H1 (cell line): ENCODE data around the gene SLC24A1. TPM values are rescaled to one million over a fixed set of nuclear protein-coding genes. Genes with fewer than 3 reads are reported as not detected.

Source experiments
- CTCF ChIA-PET: fragments of 300-600 bp; sonication (Branson Sonifier 250); formaldehyde crosslinking; loops from one replicate; lab custom pipeline; 2021; ENCODE audit not compliant: partially characterized antibody; lab: Charles Lee
- POLR2A ChIA-PET: fragments of 300-600 bp; sonication (Branson Sonifier 250); formaldehyde crosslinking; loops from one replicate; lab custom pipeline; 2021; ENCODE audit warnings: inconsistent platforms; ENCODE audit not compliant: partially characterized antibody; lab: Charles Lee
- DNase-seq, 2 experiments: peaks; one replicate each; pipeline versions ENCODE4 v3.0.0 to v3.0.0-alpha.2; 2010 to 2022; ENCODE audit warnings: low spot score in 2 of 2, low read depth in 1 of 2, mixed read lengths in 1 of 2
- FAIRE-seq: peaks from 2 replicates; lab custom pipeline; 2011; peaks lifted over from hg19 to GRCh38; lab: Jason Lieb, UNC
- H2AFZ ChIP-seq: 2 replicates; pipeline ENCODE4 v1.8.1; 2012; ENCODE audit warnings: low read length, inconsistent platforms
- H2AK5ac ChIP-seq: 2 replicates; pipeline ENCODE4 v1.6.1; 2013; ENCODE audit warnings: low read depth, low read length
- H2BK120ac ChIP-seq: replicated peaks from 2 replicates; pipeline ENCODE3; 2013; ENCODE audit warnings: low read depth, low read length, inconsistent platforms
- H2BK12ac ChIP-seq: 2 replicates; pipeline ENCODE4 v1.6.1; 2013; ENCODE audit warnings: low read depth, low read length
- H2BK15ac ChIP-seq: 2 replicates; pipeline ENCODE4 v1.6.1; 2013; ENCODE audit warnings: low read length
- H2BK20ac ChIP-seq: 2 replicates; pipeline ENCODE4 v1.6.1; 2013; ENCODE audit warnings: low read length
- H2BK5ac ChIP-seq: 2 replicates; pipeline ENCODE4 v1.6.1; 2013; ENCODE audit warnings: low read depth, low read length
- H3K14ac ChIP-seq: 2 replicates; pipeline ENCODE4 v1.6.1; 2013; ENCODE audit warnings: inconsistent platforms; ENCODE audit not compliant: insufficient read length
- H3K18ac ChIP-seq: 2 replicates; pipeline ENCODE4 v1.6.1; 2013; ENCODE audit warnings: low read length; ENCODE audit errors: extremely low read depth
- H3K23ac ChIP-seq: 2 replicates; pipeline ENCODE4 v1.6.1; 2013; ENCODE audit warnings: inconsistent platforms; ENCODE audit not compliant: insufficient read length
- H3K23me2 ChIP-seq: 2 replicates; pipeline ENCODE4 v1.6.1; 2013; ENCODE audit warnings: low read depth, low read length
- H3K27ac ChIP-seq: 2 replicates; pipeline ENCODE4 v1.6.1; 2011; ENCODE audit warnings: low read depth, low read length, inconsistent platforms
- H3K27me3 ChIP-seq, 4 experiments: replicated peaks in 1 of 4; 1 replicate in 1 of 4; 2 replicates in 3 of 4; pipeline versions ENCODE4 v1.6.1 to v1.8.1; 2011 to 2013; ENCODE audit warnings: low read length in 3 of 4, mild to moderate bottlenecking in 3 of 4, inconsistent platforms in 2 of 4, mixed read lengths in 2 of 4, moderate library complexity in 1 of 4; ENCODE audit not compliant: control insufficient read depth in 3 of 4, insufficient read depth in 3 of 4; ENCODE audit errors: extremely low read depth in 1 of 4
- H3K36me3 ChIP-seq, 4 experiments: 2 replicates each; pipeline versions ENCODE4 v1.6.1 to v1.8.1; 2011 to 2013; ENCODE audit warnings: mild to moderate bottlenecking in 4 of 4, low read length in 3 of 4, moderate library complexity in 2 of 4, control low read depth in 1 of 4, inconsistent platforms in 1 of 4; ENCODE audit not compliant: insufficient read depth in 4 of 4, control insufficient read depth in 2 of 4
- H3K4ac ChIP-seq: replicated peaks from 2 replicates; pipeline ENCODE3; 2013; ENCODE audit warnings: low read length, low read depth, mixed read lengths, inconsistent platforms; ENCODE audit not compliant: insufficient read length
- H3K4me1 ChIP-seq, 4 experiments: replicated peaks in 1 of 4; 1 replicate in 1 of 4; 2 replicates in 3 of 4; pipeline versions ENCODE4 v1.6.1 to v1.8.1; 2011 to 2013; ENCODE audit warnings: low read length in 3 of 4, inconsistent platforms in 2 of 4, mixed read lengths in 1 of 4; ENCODE audit not compliant: insufficient read depth in 4 of 4, control insufficient read depth in 3 of 4
- H3K4me2 ChIP-seq, 2 experiments: 2 replicates each; pipeline versions ENCODE4 v1.6.1 to v1.8.1; 2011 to 2013; ENCODE audit warnings: low read depth in 2 of 2, low read length in 2 of 2, control low read depth in 1 of 2, inconsistent platforms in 1 of 2, mild to moderate bottlenecking in 1 of 2; ENCODE audit not compliant: insufficient read depth in 1 of 2
- H3K4me3 ChIP-seq, 4 experiments: fragments of 200-600, 300-600 bp in 1 of 4; sonication (generic), shearing (Covaris generic), sonication (Bioruptor Twin) in 1 of 4; 2 replicates each; pipeline versions ENCODE4 v1.5.1 to v1.8.1; 2011 to 2016; ENCODE audit warnings: low read length in 4 of 4, low read depth in 3 of 4, control low read depth in 2 of 4, inconsistent platforms in 2 of 4, mild to moderate bottlenecking in 2 of 4, mixed read lengths in 1 of 4, moderate library complexity in 1 of 4; ENCODE audit not compliant: insufficient read depth in 2 of 4; ENCODE audit errors: extremely low read depth in 1 of 4
- H3K56ac ChIP-seq: replicated peaks from 2 replicates; pipeline ENCODE3; 2013; ENCODE audit warnings: low read depth, mild to moderate bottlenecking, mixed read lengths, low read length, inconsistent platforms; ENCODE audit not compliant: insufficient read length
- H3K79me1 ChIP-seq: 2 replicates; pipeline ENCODE4 v1.6.1; 2013; ENCODE audit warnings: low read depth, low read length, control low read depth
- H3K79me2 ChIP-seq, 2 experiments: 2 replicates each; pipeline versions ENCODE4 v1.6.1 to v1.8.1; 2012 to 2013; ENCODE audit warnings: low read length in 2 of 2, mild to moderate bottlenecking in 2 of 2, inconsistent platforms in 1 of 2; ENCODE audit not compliant: insufficient read depth in 2 of 2, control insufficient read depth in 1 of 2
- H3K9ac ChIP-seq, 4 experiments: replicated peaks in 1 of 4; 1 replicate in 1 of 4; 2 replicates in 3 of 4; pipeline versions ENCODE4 v1.6.1 to v1.8.1; 2011 to 2013; ENCODE audit warnings: low read depth in 3 of 4, low read length in 3 of 4, control low read depth in 2 of 4, mild to moderate bottlenecking in 2 of 4, moderate library complexity in 2 of 4, inconsistent platforms in 1 of 4; ENCODE audit errors: extremely low read depth in 1 of 4
- H3K9me3 ChIP-seq, 2 experiments: 2 replicates each; pipeline versions ENCODE4 v1.6.1 to v1.8.1; 2012 to 2013; ENCODE audit warnings: mild to moderate bottlenecking in 2 of 2, moderate library complexity in 2 of 2, control low read depth in 1 of 2, inconsistent platforms in 1 of 2, low read depth in 1 of 2, low read length in 1 of 2, mixed read lengths in 1 of 2; ENCODE audit not compliant: insufficient read depth in 2 of 2
- H4K20me1 ChIP-seq, 2 experiments: replicated peaks in 1 of 2; 2 replicates each; pipeline versions ENCODE3 to v1.8.1; 2011 to 2013; ENCODE audit warnings: inconsistent platforms in 2 of 2, low read length in 2 of 2, mild to moderate bottlenecking in 1 of 2; ENCODE audit not compliant: insufficient read depth in 2 of 2, control insufficient read depth in 1 of 2
- H4K5ac ChIP-seq: 2 replicates; pipeline ENCODE4 v1.6.1; 2013; ENCODE audit warnings: low read length, low read depth, mixed read lengths, inconsistent platforms; ENCODE audit not compliant: insufficient read length
- H4K8ac ChIP-seq: 2 replicates; pipeline ENCODE4 v1.8.0; 2013; ENCODE audit warnings: mild to moderate bottlenecking, moderate library complexity, low read length, inconsistent platforms; ENCODE audit not compliant: insufficient read depth; ENCODE audit errors: extremely low read depth
- H4K91ac ChIP-seq: replicated peaks from 2 replicates; pipeline ENCODE3; 2013; ENCODE audit warnings: low read length, mixed read lengths, inconsistent platforms; ENCODE audit not compliant: insufficient read length
- BRCA1 ChIP-seq: IDR thresholded peaks from 2 replicates; pipeline ENCODE4 v1.6.1; 2012; ENCODE audit warnings: low read depth, low read length, improper control_type of control experiment
- EP300 ChIP-seq, 2 experiments: IDR thresholded peaks; 1 replicate in 1 of 2; 2 replicates in 1 of 2; pipeline ENCODE4 v1.6.1; 2011 to 2012; ENCODE audit warnings: low read depth in 2 of 2, low read length in 2 of 2, mild to moderate bottlenecking in 2 of 2, borderline replicate concordance in 1 of 2, inconsistent platforms in 1 of 2, moderate library complexity in 1 of 2
- FOSL1 ChIP-seq: IDR thresholded peaks from 2 replicates; pipeline ENCODE4 v1.6.1; 2011; ENCODE audit warnings: mild to moderate bottlenecking, low read depth, low read length, moderate library complexity; ENCODE audit not compliant: insufficient read depth
- KDM5A ChIP-seq: fragments of 200-600 bp; IDR thresholded peaks from 2 replicates; pipeline ENCODE4 v1.7.1; 2012; ENCODE audit warnings: mild to moderate bottlenecking, low read length, inconsistent platforms, mixed read lengths
- MAFK ChIP-seq: IDR thresholded peaks from 2 replicates; pipeline ENCODE4 v1.6.1; 2012; ENCODE audit warnings: low read depth, mild to moderate bottlenecking, improper control_type of control experiment, low read length
- SAP30 ChIP-seq: fragments of 300-600 bp; sonication (generic); IDR thresholded peaks from 2 replicates; pipeline ENCODE4 v1.7.1; 2012; ENCODE audit warnings: low read length, moderate library complexity, mild to moderate bottlenecking, inconsistent platforms; ENCODE audit not compliant: insufficient read depth, insufficient replicate concordance
- SIX5 ChIP-seq: IDR thresholded peaks from 2 replicates; pipeline ENCODE4 v1.6.1; 2011; ENCODE audit warnings: mild to moderate bottlenecking, low read depth, low read length
- SP2 ChIP-seq: IDR thresholded peaks from 2 replicates; pipeline ENCODE4 v1.6.1; 2012; ENCODE audit warnings: mild to moderate bottlenecking, low read length, inconsistent platforms
- YY1 ChIP-seq: IDR thresholded peaks from 2 replicates; pipeline ENCODE4 v1.6.1; 2011; ENCODE audit warnings: low read depth, mild to moderate bottlenecking, low read length
- WGBS, 2 experiments: shearing (Covaris generic) in 1 of 2; methylation state at CpG; one replicate each; pipeline versions ENCODE4 v1.1.6 to v1.1.7; 2013 to 2015; ENCODE audit warnings: low lambda C conversion rate in 2 of 2, mixed read lengths in 2 of 2, inconsistent platforms in 1 of 2, low coverage in 1 of 2, missing lambda C conversion rate in 1 of 2; ENCODE audit not compliant: insufficient replicate concordance in 2 of 2, insufficient coverage in 1 of 2, insufficient read length in 1 of 2; ENCODE audit errors: extremely low coverage in 1 of 2, missing lambda C conversion rate in 1 of 2; 5-methylcytosine and 5-hydroxymethylcytosine counted together
- polyA plus RNA-seq, 7 experiments: library from polyadenylated mRNA; depleted of rRNA in 3 of 7; stranded (reverse) in 5 of 7; unstranded in 2 of 7; fragments of >200 nt in 5 of 7; fragments of 200-250 nt in 2 of 7; gene quantifications; 1 replicate in 5 of 7; 2 replicates in 1 of 7; 4 replicates in 1 of 7; pipeline versions ENCODE4 v1.2.1 to v1.2.3, GENCODE V29; 2011 to 2013; ENCODE audit warnings: missing spikeins in 2 of 7, mixed read lengths in 2 of 7
- total RNA-seq: library from RNA; stranded (reverse); fragmentation: NEBNext Ultra II Directional; extraction: Animal tissue kit (Norgen Biotek cat#: 25700); gene quantifications from 2 replicates; pipeline ENCODE4 v1.2.1, GENCODE V29; 2021
- TF ChIP-seq, protein P1 (sequence below): IDR thresholded peaks from 2 replicates; pipeline ENCODE4 v1.6.1; 2011; ENCODE audit warnings: low read depth, mild to moderate bottlenecking, low read length; ENCODE audit not compliant: insufficient read depth
- TF ChIP-seq, protein P2 (sequence below), 3 experiments: IDR thresholded peaks; 1 replicate in 2 of 3; 2 replicates in 1 of 3; pipeline versions ENCODE4 v1.5.1 to v1.6.1; 2011; ENCODE audit warnings: low read length in 3 of 3, mild to moderate bottlenecking in 3 of 3, inconsistent platforms in 2 of 3, low read depth in 1 of 3, moderate library complexity in 1 of 3; ENCODE audit not compliant: insufficient read depth in 1 of 3; ENCODE audit errors: control extremely low read depth in 1 of 3

The SLC24A1 gene
- total and polyA plus RNA-seq, 2 of the 8 experiments (the other 6 are each of a cell fraction or from before 2014, with no cell fraction given), result 4.9 to 6.6 TPM

DNA sequence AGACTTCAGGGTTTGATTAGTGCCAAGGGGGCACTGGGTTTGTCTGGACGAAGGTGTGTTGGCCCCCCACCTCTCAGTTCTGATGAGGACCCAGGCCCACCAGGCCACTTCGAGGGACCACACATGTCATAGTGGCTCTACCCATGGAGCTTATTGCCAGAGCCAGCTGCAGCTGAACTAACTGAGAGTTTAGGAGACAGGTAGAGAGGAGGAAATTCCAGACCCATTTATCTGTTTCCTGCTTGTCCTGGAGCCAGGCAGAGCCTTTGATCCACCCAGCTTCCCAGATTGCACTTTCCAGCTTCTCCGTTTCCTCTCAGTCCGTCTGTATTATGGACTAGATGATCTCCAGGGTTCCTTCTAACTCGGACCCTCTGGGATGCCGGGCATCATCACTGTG is 20.9 kb downstream of the SLC24A1 start:
- CTCF ChIA-PET, result interaction anchor here (0.8 to 10.9 kb wide), 9 partner anchors 8 to 215 kb away, joined by 3 to 134 read pairs (median 7); no protein-coding TSS in a partner anchor
- WGBS, 2 experiments, result 94% methylated on average over 6 of the region's 6 CpGs; no CpG with 5 or more reads in 1 of the 2 experiments
- FAIRE-seq, result no peak
- TF ChIP-seq BRCA1 (no peak), FOSL1 (no peak), MAFK (no peak), KDM5A (no peak), SIX5 (no peak), SP2 (no peak), EP300 (IDR thresholded peaks at IDR 0.05; ENCODE audit: borderline replicate concordance in 1 of 2, low read depth in 2 of 2, low read length in 2 of 2) (no peak), SAP30 (no peak), YY1 (no peak)
- TF ChIP-seq, protein P1, sequence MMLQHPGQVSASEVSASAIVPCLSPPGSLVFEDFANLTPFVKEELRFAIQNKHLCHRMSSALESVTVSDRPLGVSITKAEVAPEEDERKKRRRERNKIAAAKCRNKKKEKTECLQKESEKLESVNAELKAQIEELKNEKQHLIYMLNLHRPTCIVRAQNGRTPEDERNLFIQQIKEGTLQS, result no peak
- TF ChIP-seq, protein P2, sequence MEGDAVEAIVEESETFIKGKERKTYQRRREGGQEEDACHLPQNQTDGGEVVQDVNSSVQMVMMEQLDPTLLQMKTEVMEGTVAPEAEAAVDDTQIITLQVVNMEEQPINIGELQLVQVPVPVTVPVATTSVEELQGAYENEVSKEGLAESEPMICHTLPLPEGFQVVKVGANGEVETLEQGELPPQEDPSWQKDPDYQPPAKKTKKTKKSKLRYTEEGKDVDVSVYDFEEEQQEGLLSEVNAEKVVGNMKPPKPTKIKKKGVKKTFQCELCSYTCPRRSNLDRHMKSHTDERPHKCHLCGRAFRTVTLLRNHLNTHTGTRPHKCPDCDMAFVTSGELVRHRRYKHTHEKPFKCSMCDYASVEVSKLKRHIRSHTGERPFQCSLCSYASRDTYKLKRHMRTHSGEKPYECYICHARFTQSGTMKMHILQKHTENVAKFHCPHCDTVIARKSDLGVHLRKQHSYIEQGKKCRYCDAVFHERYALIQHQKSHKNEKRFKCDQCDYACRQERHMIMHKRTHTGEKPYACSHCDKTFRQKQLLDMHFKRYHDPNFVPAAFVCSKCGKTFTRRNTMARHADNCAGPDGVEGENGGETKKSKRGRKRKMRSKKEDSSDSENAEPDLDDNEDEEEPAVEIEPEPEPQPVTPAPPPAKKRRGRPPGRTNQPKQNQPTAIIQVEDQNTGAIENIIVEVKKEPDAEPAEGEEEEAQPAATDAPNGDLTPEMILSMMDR (IDR thresholded peaks at IDR 0.05; ENCODE audit: control extremely low read depth in 1 of 3, insufficient read depth in 1 of 3, low read depth in 1 of 3, low read length in 3 of 3), result no peak

More for the DNA sequence above, 20.9 kb downstream of the SLC24A1 start:
- no peaks in the 10 kb centered on the region for H3K23me2 ChIP-seq
- H3K14ac ChIP-seq, result no peak overlapping the region
- no peak for DNase-seq
- peaks cover 0 to 3% (median 0%) of the 10 kb centered on the region in 4 experiments; a peak in 1 of 7 replicates for H3K4me1 ChIP-seq
- H2AK5ac ChIP-seq, result no peak overlapping the region
- no peak overlapping the region for H2BK5ac ChIP-seq
- H4K5ac ChIP-seq, result no peak overlapping the region
- H4K8ac ChIP-seq, result no peak overlapping the region
- H2BK15ac ChIP-seq, result no peak overlapping the region
- H3K4me2 ChIP-seq, result no peak overlapping the region
- H3K27ac ChIP-seq, result no peak overlapping the region
- H3K36me3 ChIP-seq, result no peaks in the 10 kb centered on the region
- no peak overlapping the region for H3K18ac ChIP-seq
- no peak overlapping the region for H2AFZ ChIP-seq
- no peaks in the 10 kb centered on the region for H3K79me1 ChIP-seq
- H2BK20ac ChIP-seq, result no peak overlapping the region
- H4K91ac ChIP-seq, result no peak overlapping the region
- no peak overlapping the region for H2BK120ac ChIP-seq
- no peaks in the 10 kb centered on the region for H3K9me3 ChIP-seq
- POLR2A ChIA-PET, result interaction anchor here (1.3 to 2.9 kb wide), 3 partner anchors 32 to 227 kb away, joined by 3 to 10 read pairs (median 4); partner anchors contain the start of genes INTS14 and RAB11A
- no peak overlapping the region for H3K23ac ChIP-seq
- no peak overlapping the region for H3K56ac ChIP-seq
- no peak overlapping the region for H2BK12ac ChIP-seq
- no peak overlapping the region for H3K4ac ChIP-seq
- no peak overlapping the region for H3K4me3 ChIP-seq
- no peaks in the 10 kb centered on the region; a peak in 1 of 7 replicates for H3K27me3 ChIP-seq
- no peaks in the 10 kb centered on the region for H4K20me1 ChIP-seq
- no peak overlapping the region for H3K9ac ChIP-seq
- H3K79me2 ChIP-seq, result no peaks in the 10 kb centered on the region
